SK-N-SH treated with all-trans-retinoic acid at 6 μM for 48 hours (cell line): ENCODE results near the gene TBC1D16.

Source experiments
- ATAC-seq: fragments of 200-7000 bp; cut with Tn5 transposase; 3 replicates; pipeline ENCODE4 v1.9.1; 2020; ENCODE audit warnings: mild to moderate bottlenecking, moderate library complexity
- ARNTL ChIP-seq: fragments of 450-650 bp; formaldehyde crosslinking; IDR thresholded peaks from 2 replicates; pipeline ENCODE4 v1.5.0; 2020; ENCODE audit warnings: low read depth, mild to moderate bottlenecking, moderate library complexity, borderline replicate concordance
- BACH2 ChIP-seq: fragments of 250-450 bp; sonication (Bioruptor Pico); IDR thresholded peaks from 2 replicates; pipeline ENCODE4 v1.9.0; 2021; ENCODE audit warnings: mild to moderate bottlenecking, borderline replicate concordance
- ESRRG ChIP-seq: fragments of 250-450 bp; sonication (Bioruptor Pico); IDR thresholded peaks from 2 replicates; pipeline ENCODE4 v1.6.1; 2021; ENCODE audit warnings: mild to moderate bottlenecking
- GLIS3 ChIP-seq: fragments of 250-450 bp; sonication (Bioruptor Pico); IDR thresholded peaks from 2 replicates; pipeline ENCODE4 v1.5.0; 2020; ENCODE audit warnings: mild to moderate bottlenecking, moderate library complexity
- ISL1 ChIP-seq: fragments of 250-450 bp; sonication (Bioruptor Pico); IDR thresholded peaks from 2 replicates; pipeline ENCODE4 v2.1.2; 2022; ENCODE audit warnings: mild to moderate bottlenecking, moderate library complexity
- OSR1 ChIP-seq: fragments of 250-450 bp; sonication (Bioruptor Pico); IDR thresholded peaks from 2 replicates; pipeline ENCODE4 v1.8.0; 2022; ENCODE audit warnings: moderate library complexity, mild to moderate bottlenecking, inconsistent platforms
- PPARA ChIP-seq: fragments of 250-450 bp; sonication (Bioruptor Pico); IDR thresholded peaks from 2 replicates; pipeline ENCODE4 v1.5.0; 2020; ENCODE audit warnings: mild to moderate bottlenecking, borderline replicate concordance
- RARB ChIP-seq: fragments of 250-450 bp; sonication (Bioruptor Pico); IDR thresholded peaks from 2 replicates; pipeline ENCODE4 v1.8.0; 2021; ENCODE audit warnings: mild to moderate bottlenecking, moderate library complexity
- SNAI2 ChIP-seq: fragments of 250-450 bp; sonication (Bioruptor Pico); IDR thresholded peaks from 2 replicates; pipeline ENCODE4 v1.5.0; 2020; ENCODE audit warnings: mild to moderate bottlenecking, moderate library complexity
- TCF4 ChIP-seq: fragments of 250-450 bp; sonication (Bioruptor Pico); IDR thresholded peaks from 2 replicates; pipeline ENCODE4 v1.8.0; 2021; ENCODE audit warnings: mild to moderate bottlenecking, moderate library complexity, borderline replicate concordance
- TOX ChIP-seq: fragments of 250-450 bp; sonication (Bioruptor Pico); IDR thresholded peaks from 2 replicates; pipeline ENCODE4 v1.8.0; 2021; ENCODE audit warnings: mild to moderate bottlenecking, moderate library complexity, borderline replicate concordance
- ZC3H10 ChIP-seq: fragments of 250-450 bp; sonication (Bioruptor Pico); IDR thresholded peaks from 2 replicates; pipeline ENCODE4 v1.5.1; 2021; ENCODE audit warnings: mild to moderate bottlenecking, moderate library complexity
- ZFP3 ChIP-seq: fragments of 250-450 bp; sonication (Bioruptor Pico); IDR thresholded peaks from 2 replicates; pipeline ENCODE4 v1.5.0; 2020; ENCODE audit warnings: mild to moderate bottlenecking, moderate library complexity
- ZFP30 ChIP-seq: fragments of 450-650 bp; formaldehyde crosslinking; IDR thresholded peaks from 2 replicates; pipeline ENCODE4 v1.5.0; 2022; ENCODE audit warnings: mild to moderate bottlenecking, moderate library complexity
- ZNF565 ChIP-seq: fragments of 450-650 bp; formaldehyde crosslinking; conservative IDR thresholded peaks from 2 replicates; pipeline ENCODE4 v1.5.0; 2020; ENCODE audit warnings: low read depth, mild to moderate bottlenecking, moderate library complexity
- ZNF70 ChIP-seq: fragments of 450-650 bp; formaldehyde crosslinking; IDR thresholded peaks from 2 replicates; pipeline ENCODE4 v1.5.0; 2020; ENCODE audit warnings: mild to moderate bottlenecking, moderate library complexity
- TF ChIP-seq, protein P1 (sequence below): fragments of 250-450 bp; sonication (Bioruptor Pico); IDR thresholded peaks from 2 replicates; pipeline ENCODE4 v1.5.1; 2021; ENCODE audit warnings: mild to moderate bottlenecking, moderate library complexity
- TF ChIP-seq, protein P2 (sequence below): fragments of 250-450 bp; sonication (Bioruptor Pico); IDR thresholded peaks from 2 replicates; pipeline ENCODE4 v1.8.0; 2020; ENCODE audit warnings: mild to moderate bottlenecking, moderate library complexity, borderline replicate concordance
- TF ChIP-seq, protein P3 (sequence below): fragments of 250-450 bp; sonication (Bioruptor Pico); IDR thresholded peaks from 2 replicates; pipeline ENCODE4 v1.8.0; 2021; ENCODE audit warnings: low read depth, mild to moderate bottlenecking, moderate library complexity, borderline replicate concordance
- TF ChIP-seq, protein P4 (sequence below): fragments of 250-450 bp; sonication (Bioruptor Pico); IDR thresholded peaks from 2 replicates; pipeline ENCODE4 v1.5.0; 2020; ENCODE audit warnings: mild to moderate bottlenecking, moderate library complexity

TBC1D16 gene

DNA sequence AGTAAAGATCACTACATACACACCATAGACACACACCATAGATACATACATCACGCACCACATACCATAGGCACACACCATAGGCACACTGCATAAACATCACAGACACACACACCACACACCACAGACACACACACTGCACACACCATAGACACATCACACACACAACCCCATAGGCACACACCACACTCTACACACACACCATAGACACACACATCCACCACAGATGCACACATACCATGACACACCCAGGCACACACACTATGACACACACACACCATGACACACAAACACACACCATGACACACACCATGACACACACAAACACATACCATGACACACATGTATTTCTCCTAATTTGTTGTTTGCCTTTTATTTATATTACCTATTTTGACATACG lies 14.1 kb downstream of the TBC1D16 start:
- ATAC-seq: no peak
- TF ChIP-seq ZC3H10 (CRISPR knock-in tag) (no peak), PPARA (CRISPR knock-in tag) (no peak), ZFP30 (CRISPR knock-in tag) (no peak), TOX (no peak), SNAI2 (CRISPR knock-in tag) (no peak), ESRRG (CRISPR knock-in tag) (no peak), OSR1 (no peak), ZNF70 (CRISPR knock-in tag) (no peak), GLIS3 (CRISPR knock-in tag) (no peak)
- TF ChIP-seq, protein P1, sequence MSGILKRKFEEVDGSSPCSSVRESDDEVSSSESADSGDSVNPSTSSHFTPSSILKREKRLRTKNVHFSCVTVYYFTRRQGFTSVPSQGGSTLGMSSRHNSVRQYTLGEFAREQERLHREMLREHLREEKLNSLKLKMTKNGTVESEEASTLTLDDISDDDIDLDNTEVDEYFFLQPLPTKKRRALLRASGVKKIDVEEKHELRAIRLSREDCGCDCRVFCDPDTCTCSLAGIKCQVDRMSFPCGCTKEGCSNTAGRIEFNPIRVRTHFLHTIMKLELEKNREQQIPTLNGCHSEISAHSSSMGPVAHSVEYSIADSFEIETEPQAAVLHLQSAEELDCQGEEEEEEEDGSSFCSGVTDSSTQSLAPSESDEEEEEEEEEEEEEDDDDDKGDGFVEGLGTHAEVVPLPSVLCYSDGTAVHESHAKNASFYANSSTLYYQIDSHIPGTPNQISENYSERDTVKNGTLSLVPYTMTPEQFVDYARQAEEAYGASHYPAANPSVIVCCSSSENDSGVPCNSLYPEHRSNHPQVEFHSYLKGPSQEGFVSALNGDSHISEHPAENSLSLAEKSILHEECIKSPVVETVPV (CRISPR knock-in tag): no peak
- TF ChIP-seq, protein P2, sequence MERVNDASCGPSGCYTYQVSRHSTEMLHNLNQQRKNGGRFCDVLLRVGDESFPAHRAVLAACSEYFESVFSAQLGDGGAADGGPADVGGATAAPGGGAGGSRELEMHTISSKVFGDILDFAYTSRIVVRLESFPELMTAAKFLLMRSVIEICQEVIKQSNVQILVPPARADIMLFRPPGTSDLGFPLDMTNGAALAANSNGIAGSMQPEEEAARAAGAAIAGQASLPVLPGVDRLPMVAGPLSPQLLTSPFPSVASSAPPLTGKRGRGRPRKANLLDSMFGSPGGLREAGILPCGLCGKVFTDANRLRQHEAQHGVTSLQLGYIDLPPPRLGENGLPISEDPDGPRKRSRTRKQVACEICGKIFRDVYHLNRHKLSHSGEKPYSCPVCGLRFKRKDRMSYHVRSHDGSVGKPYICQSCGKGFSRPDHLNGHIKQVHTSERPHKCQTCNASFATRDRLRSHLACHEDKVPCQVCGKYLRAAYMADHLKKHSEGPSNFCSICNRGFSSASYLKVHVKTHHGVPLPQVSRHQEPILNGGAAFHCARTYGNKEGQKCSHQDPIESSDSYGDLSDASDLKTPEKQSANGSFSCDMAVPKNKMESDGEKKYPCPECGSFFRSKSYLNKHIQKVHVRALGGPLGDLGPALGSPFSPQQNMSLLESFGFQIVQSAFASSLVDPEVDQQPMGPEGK (CRISPR knock-in tag): no peak
- TF ChIP-seq, protein P3, sequence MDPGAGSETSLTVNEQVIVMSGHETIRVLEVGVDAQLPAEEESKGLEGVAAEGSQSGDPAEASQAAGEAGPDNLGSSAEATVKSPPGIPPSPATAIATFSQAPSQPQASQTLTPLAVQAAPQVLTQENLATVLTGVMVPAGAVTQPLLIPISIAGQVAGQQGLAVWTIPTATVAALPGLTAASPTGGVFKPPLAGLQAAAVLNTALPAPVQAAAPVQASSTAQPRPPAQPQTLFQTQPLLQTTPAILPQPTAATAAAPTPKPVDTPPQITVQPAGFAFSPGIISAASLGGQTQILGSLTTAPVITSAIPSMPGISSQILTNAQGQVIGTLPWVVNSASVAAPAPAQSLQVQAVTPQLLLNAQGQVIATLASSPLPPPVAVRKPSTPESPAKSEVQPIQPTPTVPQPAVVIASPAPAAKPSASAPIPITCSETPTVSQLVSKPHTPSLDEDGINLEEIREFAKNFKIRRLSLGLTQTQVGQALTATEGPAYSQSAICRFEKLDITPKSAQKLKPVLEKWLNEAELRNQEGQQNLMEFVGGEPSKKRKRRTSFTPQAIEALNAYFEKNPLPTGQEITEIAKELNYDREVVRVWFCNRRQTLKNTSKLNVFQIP (CRISPR knock-in tag): no peak

DNA sequence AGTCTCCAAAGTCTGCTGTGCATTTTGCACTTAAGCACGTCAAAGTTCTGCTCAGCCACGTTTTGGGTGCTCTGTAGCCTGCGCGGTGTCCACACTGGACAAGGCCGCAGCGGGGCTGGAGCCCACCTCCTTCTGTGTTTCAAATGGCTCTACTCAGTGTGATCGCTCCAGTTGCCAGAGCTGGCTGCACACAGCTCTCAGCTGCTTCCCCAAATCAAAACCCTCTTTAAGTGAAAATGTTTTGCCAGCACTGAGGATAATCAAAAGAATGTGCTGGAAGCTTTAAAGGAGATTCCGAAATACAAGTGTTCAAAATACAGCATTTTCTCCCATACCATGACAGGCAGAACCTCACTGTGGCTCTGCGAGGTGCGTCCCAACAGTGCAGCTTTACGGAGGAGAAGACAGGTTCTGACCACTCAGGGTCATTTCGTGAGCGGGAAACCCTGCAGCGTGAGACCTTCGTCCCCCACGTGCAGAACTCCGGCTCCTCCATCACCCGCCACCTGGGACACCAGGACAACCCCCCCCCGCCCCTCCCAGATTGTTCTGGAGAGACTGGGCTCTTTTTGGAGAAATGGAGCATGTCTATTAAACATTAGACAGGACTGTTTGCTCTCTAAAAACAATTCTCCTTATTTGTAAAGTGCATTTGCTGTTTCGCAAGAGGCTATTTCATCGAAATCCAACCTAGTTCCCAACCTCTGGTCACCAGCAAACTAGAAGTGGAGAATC lies 16.6 kb downstream of the TBC1D16 start:
- TF ChIP-seq BACH2 (CRISPR knock-in tag): no peak
- no peak for ATAC-seq

DNA sequence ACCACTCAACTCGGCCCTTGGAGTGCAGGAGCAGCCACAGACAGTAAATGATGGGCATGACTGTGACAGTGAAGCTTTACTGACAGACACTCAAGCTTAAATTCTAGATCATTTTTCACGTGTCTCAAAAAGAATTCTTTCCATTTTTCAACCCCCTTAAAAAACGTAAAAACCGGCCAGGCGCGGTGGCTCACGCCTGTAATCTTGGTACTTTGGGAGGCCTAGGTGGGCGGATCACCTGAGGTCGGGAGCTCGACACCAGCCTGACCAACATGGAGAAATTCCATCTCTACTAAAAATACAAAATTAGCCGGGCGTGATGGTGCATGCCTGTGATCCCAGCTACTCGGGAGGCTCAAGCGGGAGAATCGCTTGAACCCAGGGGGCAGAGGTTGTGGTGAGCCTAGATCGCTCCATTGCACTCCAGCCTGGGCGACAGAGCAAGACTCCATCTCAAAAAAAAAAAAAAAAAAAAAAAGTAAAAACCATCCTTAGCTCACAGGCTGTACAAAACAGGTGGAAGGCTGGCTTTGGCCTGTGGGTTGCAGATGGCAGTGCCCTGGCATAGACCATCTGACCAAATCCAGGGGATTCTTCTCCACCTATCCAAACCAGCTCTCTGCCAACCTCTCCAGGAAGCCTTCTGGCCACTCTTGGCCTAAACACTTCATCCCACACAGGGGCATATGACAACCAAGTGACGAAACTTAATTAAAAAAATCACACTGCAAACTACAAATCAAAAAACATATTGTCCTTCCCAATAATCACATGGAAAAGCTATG lies 18.3 kb downstream of the TBC1D16 start:
- ATAC-seq: no peak
- TF ChIP-seq, protein P4, sequence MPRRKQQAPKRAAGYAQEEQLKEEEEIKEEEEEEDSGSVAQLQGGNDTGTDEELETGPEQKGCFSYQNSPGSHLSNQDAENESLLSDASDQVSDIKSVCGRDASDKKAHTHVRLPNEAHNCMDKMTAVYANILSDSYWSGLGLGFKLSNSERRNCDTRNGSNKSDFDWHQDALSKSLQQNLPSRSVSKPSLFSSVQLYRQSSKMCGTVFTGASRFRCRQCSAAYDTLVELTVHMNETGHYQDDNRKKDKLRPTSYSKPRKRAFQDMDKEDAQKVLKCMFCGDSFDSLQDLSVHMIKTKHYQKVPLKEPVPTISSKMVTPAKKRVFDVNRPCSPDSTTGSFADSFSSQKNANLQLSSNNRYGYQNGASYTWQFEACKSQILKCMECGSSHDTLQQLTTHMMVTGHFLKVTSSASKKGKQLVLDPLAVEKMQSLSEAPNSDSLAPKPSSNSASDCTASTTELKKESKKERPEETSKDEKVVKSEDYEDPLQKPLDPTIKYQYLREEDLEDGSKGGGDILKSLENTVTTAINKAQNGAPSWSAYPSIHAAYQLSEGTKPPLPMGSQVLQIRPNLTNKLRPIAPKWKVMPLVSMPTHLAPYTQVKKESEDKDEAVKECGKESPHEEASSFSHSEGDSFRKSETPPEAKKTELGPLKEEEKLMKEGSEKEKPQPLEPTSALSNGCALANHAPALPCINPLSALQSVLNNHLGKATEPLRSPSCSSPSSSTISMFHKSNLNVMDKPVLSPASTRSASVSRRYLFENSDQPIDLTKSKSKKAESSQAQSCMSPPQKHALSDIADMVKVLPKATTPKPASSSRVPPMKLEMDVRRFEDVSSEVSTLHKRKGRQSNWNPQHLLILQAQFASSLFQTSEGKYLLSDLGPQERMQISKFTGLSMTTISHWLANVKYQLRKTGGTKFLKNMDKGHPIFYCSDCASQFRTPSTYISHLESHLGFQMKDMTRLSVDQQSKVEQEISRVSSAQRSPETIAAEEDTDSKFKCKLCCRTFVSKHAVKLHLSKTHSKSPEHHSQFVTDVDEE (CRISPR knock-in tag): no peak
- TF ChIP-seq, protein P1 (CRISPR knock-in tag): no peak
- TF ChIP-seq ZNF70 (CRISPR knock-in tag): no peak
- no peak for TF ChIP-seq PPARA (CRISPR knock-in tag)
- TF ChIP-seq ZNF565 (CRISPR knock-in tag): no peak
- TF ChIP-seq TOX: no peak
- TF ChIP-seq GLIS3 (CRISPR knock-in tag): no peak
- TF ChIP-seq, protein P2 (CRISPR knock-in tag): no peak
- TF ChIP-seq ZC3H10 (CRISPR knock-in tag): no peak
- no peak for TF ChIP-seq ISL1
- TF ChIP-seq ARNTL: no peak
- TF ChIP-seq TCF4 (CRISPR knock-in tag): no peak
- TF ChIP-seq, protein P3 (CRISPR knock-in tag): no peak
- no peak for TF ChIP-seq ZFP3 (CRISPR knock-in tag)
- TF ChIP-seq OSR1: no peak
- no peak for TF ChIP-seq RARB (CRISPR knock-in tag)
- TF ChIP-seq BACH2 (CRISPR knock-in tag): no peak
- no peak for TF ChIP-seq ESRRG (CRISPR knock-in tag)
